Left kidney (tissue), 8 donors: ENCODE data around the gene CRNN. TPM values are rescaled to one million over a fixed set of nuclear protein-coding genes. Genes with fewer than 3 reads are reported as not detected.

ENCODE experiments used
- DNase-seq: peaks from one replicate; pipeline ENCODE4 v3.0.0-alpha.2; 2013
- long read RNA-seq, 8 donors: transcript quantifications; one replicate each; lab custom pipeline, GENCODE V29; 2026
- polyA plus RNA-seq: library from polyadenylated mRNA; unstranded; fragments of 120-200 nt; gene quantifications from one replicate; pipeline ENCODE4 v1.2.1, GENCODE V29; 2013; ENCODE audit not compliant: insufficient read length

The CRNN gene
- not detected for polyA plus RNA-seq
- long read RNA-seq, donor 1 = 0 reads
- long read RNA-seq, donor 2 = 0 reads
- long read RNA-seq, donor 3 = 0 reads
- long read RNA-seq, donor 4 = 0 reads
- long read RNA-seq, donor 5 = 0 reads
- long read RNA-seq, donor 6 = 0 reads
- long read RNA-seq, donor 7 = 0 reads
- long read RNA-seq, donor 8 = 0 reads

- no peak for DNase-seq
These were observed at the start of gene CRNN for GRCh38 chr1:152413909-152414308. CRNN (minus strand) TSS chr1:152414263; CDS start chr1:152412233, 2,030 bp downstream.

- DNase-seq = no peak
These were observed 48.6 kb upstream of the CRNN start for GRCh38 chr1:152462636-152463035.

GRCh38 chr1:152461544-152461943 lies 47.5 kb upstream of the CRNN start:
- DNase-seq = peak; percentile 38

- DNase-seq = no peak
These were observed 46.5 kb upstream of the CRNN start for GRCh38 chr1:152460529-152460899.

GRCh38 chr1:152459596-152460528 lies 45.8 kb upstream of the CRNN start:
- DNase-seq = peak; percentile 31

- peak; percentile 79 for DNase-seq
These were observed 44.5 kb upstream of the CRNN start for GRCh38 chr1:152458384-152459185.

- DNase-seq = no peak
These were observed 43.5 kb upstream of the CRNN start for GRCh38 chr1:152457561-152457960.

GRCh38 chr1:152457071-152457470 lies 43.0 kb upstream of the CRNN start:
- no peak for DNase-seq

- DNase-seq = no peak
These were observed 37.2 kb upstream of the CRNN start for GRCh38 chr1:152451254-152451653.

GRCh38 chr1:152449661-152450060 lies 35.6 kb upstream of the CRNN start:
- DNase-seq = no peak

GRCh38 chr1:152448496-152448895 lies 34.4 kb upstream of the CRNN start:
- DNase-seq = no peak

- no peak for DNase-seq
These were observed 34.0 kb upstream of the CRNN start for GRCh38 chr1:152448095-152448494.

- DNase-seq = no peak
These were observed 33.4 kb upstream of the CRNN start for GRCh38 chr1:152447484-152447883.

GRCh38 chr1:152444045-152444444 lies 30.0 kb upstream of the CRNN start:
- DNase-seq = no peak

GRCh38 chr1:152442765-152443164 lies 28.7 kb upstream of the CRNN start:
- peak; percentile 24 for DNase-seq

- no peak for DNase-seq
These were observed 28.2 kb upstream of the CRNN start for GRCh38 chr1:152442301-152442700.

GRCh38 chr1:152441756-152442155 lies 27.7 kb upstream of the CRNN start:
- no peak for DNase-seq

GRCh38 chr1:152440635-152441471 lies 26.8 kb upstream of the CRNN start:
- peak; percentile 59 for DNase-seq

- DNase-seq = no peak
These were observed 22.8 kb upstream of the CRNN start for GRCh38 chr1:152436593-152437496.

GRCh38 chr1:152427458-152427857 lies 13.4 kb upstream of the CRNN start:
- DNase-seq = no peak

GRCh38 chr1:152426731-152427130 lies 12.7 kb upstream of the CRNN start:
- DNase-seq = no peak
